HG02798 (cell line): ENCODE results near the gene ELF3.
"Not testable (repeated sequence)": the region's sequence is repeated elsewhere in the genome, so short reads cannot be mapped to it uniquely, and the experiment has no call there.

Experiments
- ATAC-seq: cut with Tn5 transposase; IDR thresholded peaks from one replicate; pipeline ENCODE4 v1.9.1; 2021; ENCODE audit warnings: mild to moderate bottlenecking; ENCODE audit not compliant: unreplicated experiment, poor library complexity

The ELF3 gene

GRCh38 chr1:202062636-202063035 lies 52.2 kb downstream of the ELF3 start:
- ATAC-seq: not testable (repeated sequence)

GRCh38 chr1:202063093-202063492 lies 52.7 kb downstream of the ELF3 start:
- ATAC-seq: no peak

GRCh38 chr1:202064889-202065312 lies 54.5 kb downstream of the ELF3 start:
- not testable (repeated sequence) for ATAC-seq
